ENCODE measurements around the gene ERAS. TPM values are rescaled to one million over a fixed set of nuclear protein-coding genes. Genes with fewer than 3 reads are reported as not detected.
"Not testable (repeated sequence)": the region's sequence is repeated elsewhere in the genome, so short reads cannot be mapped to it uniquely, and the experiment has no call there.

The ERAS gene
- total and polyA plus RNA-seq, 2 of the 13 experiments (the other 11 are each of a cell fraction or from before 2014, with no cell fraction given): 0.21 to 0.22 TPM

DNA sequence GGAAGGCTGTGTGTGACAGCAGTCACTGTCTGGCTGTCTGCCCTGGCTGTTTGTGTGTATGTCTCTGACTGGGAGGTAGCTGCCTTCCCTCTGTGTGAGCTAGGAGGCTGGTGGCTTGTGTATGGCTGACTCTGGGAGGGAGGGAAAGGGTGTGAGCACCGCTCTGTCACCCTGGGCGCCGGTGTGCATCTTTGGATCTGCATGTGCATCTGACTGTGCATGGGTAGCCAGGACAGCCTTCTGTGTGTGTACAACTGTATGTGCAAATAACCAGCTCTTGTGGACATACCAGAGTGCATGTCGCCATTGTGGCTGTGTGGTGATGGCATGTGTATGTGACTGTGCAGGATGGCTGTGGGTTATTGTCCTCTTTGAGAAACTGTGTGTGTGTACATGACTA lies 7.4 kb upstream of the ERAS start:
- intact Hi-C loops (cut with micrococcal nuclease; ENCODE audit: unreplicated experiment) (no loop called here), in situ Hi-C loops (cut with HindIII; ENCODE audit: extremely low pct_ligation_motif_present, low pct_unique_long_range_greater_than_20kb) (no loop called here)
- no peaks in the 10 kb centered on the region for H3K4me1 ChIP-seq (ENCODE audit: insufficient read depth, low read length)
- FAIRE-seq: no peak
- BruUV-seq (replicated peaks): no TSS peak
- H2AFZ ChIP-seq (ENCODE audit: low read length): no peak overlapping the region
- H3K4me3 ChIP-seq (replicated peaks in 1 of 3; ENCODE audit: insufficient read depth in 1 of 3, low read depth in 2 of 3, low read length in 3 of 3): no peak overlapping the region
- DNase-seq (ENCODE audit: low spot score): no peak
- no peak for ATAC-seq
- H3K9ac ChIP-seq (ENCODE audit: insufficient read depth, low read depth, low read length): no peak overlapping the region
- H3K36me3 ChIP-seq (replicated peaks in 1 of 2; ENCODE audit: control insufficient read depth in 1 of 2, insufficient read depth in 2 of 2, low read length in 2 of 2): peaks cover 1 to 21% of the 10 kb centered on the region in 2 experiments; a peak in 3 of 5 replicates
- H3K9me3 ChIP-seq (ENCODE audit: low read length): no peaks in the 10 kb centered on the region
- POLR2A ChIA-PET: no interaction called here
- WGBS (ENCODE audit: low lambda C conversion rate): 100% methylated on average over 1 of the region's 4 CpGs
- H4K20me1 ChIP-seq (ENCODE audit: insufficient read depth, low read length): no peaks in the 10 kb centered on the region
- TF ChIP-seq ESRRA (CRISPR knock-in tag; IDR thresholded peaks at IDR 0.05; ENCODE audit: low read depth): no peak
- TF ChIP-seq, protein P1, sequence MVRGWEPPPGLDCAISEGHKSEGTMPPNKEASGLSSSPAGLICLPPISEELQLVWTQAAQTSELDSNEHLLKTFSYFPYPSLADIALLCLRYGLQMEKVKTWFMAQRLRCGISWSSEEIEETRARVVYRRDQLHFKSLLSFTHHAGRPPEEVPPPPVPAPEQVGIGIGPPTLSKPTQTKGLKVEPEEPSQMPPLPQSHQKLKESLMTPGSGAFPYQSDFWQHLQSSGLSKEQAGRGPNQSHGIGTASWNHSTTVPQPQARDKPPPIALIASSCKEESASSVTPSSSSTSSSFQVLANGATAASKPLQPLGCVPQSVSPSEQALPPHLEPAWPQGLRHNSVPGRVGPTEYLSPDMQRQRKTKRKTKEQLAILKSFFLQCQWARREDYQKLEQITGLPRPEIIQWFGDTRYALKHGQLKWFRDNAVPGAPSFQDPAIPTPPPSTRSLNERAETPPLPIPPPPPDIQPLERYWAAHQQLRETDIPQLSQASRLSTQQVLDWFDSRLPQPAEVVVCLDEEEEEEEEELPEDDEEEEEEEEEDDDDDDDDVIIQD (CRISPR knock-in tag; IDR thresholded peaks at IDR 0.05; ENCODE audit: low read depth): no peak
- TF ChIP-seq, protein P2, sequence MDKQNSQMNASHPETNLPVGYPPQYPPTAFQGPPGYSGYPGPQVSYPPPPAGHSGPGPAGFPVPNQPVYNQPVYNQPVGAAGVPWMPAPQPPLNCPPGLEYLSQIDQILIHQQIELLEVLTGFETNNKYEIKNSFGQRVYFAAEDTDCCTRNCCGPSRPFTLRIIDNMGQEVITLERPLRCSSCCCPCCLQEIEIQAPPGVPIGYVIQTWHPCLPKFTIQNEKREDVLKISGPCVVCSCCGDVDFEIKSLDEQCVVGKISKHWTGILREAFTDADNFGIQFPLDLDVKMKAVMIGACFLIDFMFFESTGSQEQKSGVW (CRISPR knock-in tag; IDR thresholded peaks at IDR 0.05; ENCODE audit: borderline replicate concordance): no peak
- TF ChIP-seq ZSCAN22 (CRISPR knock-in tag; IDR thresholded peaks at IDR 0.05): no peak
- no peak for TF ChIP-seq ISL2 (CRISPR knock-in tag; IDR thresholded peaks at IDR 0.05)
- no peak overlapping the region for H3K4me2 ChIP-seq (ENCODE audit: low read depth, low read length)
- no peaks in the 10 kb centered on the region for H3K27me3 ChIP-seq (ENCODE audit: control insufficient read depth in 1 of 2, insufficient read depth in 2 of 2, low read length in 2 of 2)
- H3K79me2 ChIP-seq (ENCODE audit: insufficient read depth, low read length): no peaks in the 10 kb centered on the region
- CTCF ChIA-PET (ENCODE audit: low intra/inter-chr PET ratio, low total read pairs): no interaction called here
- no peak overlapping the region for H3K27ac ChIP-seq (ENCODE audit: extremely low read length, insufficient read depth, low read length)

DNA sequence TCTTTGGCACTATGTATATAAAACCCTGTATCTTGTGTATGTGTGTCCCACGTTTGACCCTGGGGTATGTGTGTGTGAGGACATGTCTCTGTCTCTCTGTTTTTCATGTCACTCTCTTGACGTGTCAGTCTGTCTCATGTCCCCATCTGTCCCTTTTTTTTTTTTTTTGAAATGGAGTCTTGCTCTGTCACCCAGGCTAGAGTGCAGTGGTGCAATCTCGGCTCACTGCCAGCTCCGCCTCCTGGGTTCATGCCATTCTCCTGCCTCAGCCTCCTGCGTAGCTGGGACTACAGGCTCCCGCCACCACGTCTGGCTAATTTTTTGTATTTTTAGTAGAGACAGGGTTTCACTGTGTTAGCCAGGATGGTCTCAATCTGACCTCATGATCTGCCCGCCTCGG lies 6.9 kb upstream of the ERAS start:
- CTCF ChIA-PET (ENCODE audit: low intra/inter-chr PET ratio, low total read pairs); FAIRE-seq: not testable (repeated sequence)

More for the DNA sequence above, 6.9 kb upstream of the ERAS start:
- WGBS (ENCODE audit: low lambda C conversion rate): 90% methylated on average over 9 of the region's 9 CpGs
- H4K20me1 ChIP-seq (ENCODE audit: insufficient read depth, low read length); ATAC-seq; intact Hi-C loops (cut with micrococcal nuclease; ENCODE audit: unreplicated experiment); H3K9ac ChIP-seq (ENCODE audit: insufficient read depth, low read depth, low read length); H3K27ac ChIP-seq (ENCODE audit: extremely low read length, insufficient read depth, low read length); in situ Hi-C loops (cut with HindIII; ENCODE audit: extremely low pct_ligation_motif_present, low pct_unique_long_range_greater_than_20kb); BruUV-seq (replicated peaks); H3K79me2 ChIP-seq (ENCODE audit: insufficient read depth, low read length); H2AFZ ChIP-seq (ENCODE audit: low read length); H3K4me1 ChIP-seq (ENCODE audit: insufficient read depth, low read length); H3K27me3 ChIP-seq (ENCODE audit: control insufficient read depth in 1 of 2, insufficient read depth in 2 of 2, low read length in 2 of 2); H3K4me3 ChIP-seq (replicated peaks in 1 of 3; ENCODE audit: insufficient read depth in 1 of 3, low read depth in 2 of 3, low read length in 3 of 3); H3K4me2 ChIP-seq (ENCODE audit: low read depth, low read length); DNase-seq (ENCODE audit: low spot score); POLR2A ChIA-PET; H3K9me3 ChIP-seq (ENCODE audit: low read length): not testable (repeated sequence)
- H3K36me3 ChIP-seq (replicated peaks in 1 of 2; ENCODE audit: control insufficient read depth in 1 of 2, insufficient read depth in 2 of 2, low read length in 2 of 2): peaks cover 1 to 19% of the 10 kb centered on the region in 2 experiments; a peak in 3 of 5 replicates

Data from HepG2 (cell line).